Left kidney (tissue), 8 donors: ENCODE measurements around the gene CLSTN2. TPM values are rescaled to one million over a fixed set of nuclear protein-coding genes. Genes with fewer than 3 reads are reported as not detected.
A peak's percentile ranks its signal among the peaks of the same experiment; 100 is the strongest.

Source experiments
- DNase-seq: peaks from one replicate; pipeline ENCODE4 v3.0.0-alpha.2; 2013
- long read RNA-seq, 8 donors: transcript quantifications; one replicate each; lab custom pipeline, GENCODE V29; 2026
- polyA plus RNA-seq: library from polyadenylated mRNA; unstranded; fragments of 120-200 nt; gene quantifications from one replicate; pipeline ENCODE4 v1.2.1, GENCODE V29; 2013; ENCODE audit not compliant: insufficient read length

The CLSTN2 gene
- 2.0 TPM for polyA plus RNA-seq
- long read RNA-seq, donor 1 = 0 reads
- long read RNA-seq, donor 2 = 0 reads
- long read RNA-seq, donor 3 = 0 reads
- long read RNA-seq, donor 4 = 0 reads
- long read RNA-seq, donor 5 = 0 reads
- long read RNA-seq, donor 6 = 0 reads
- long read RNA-seq, donor 7 = 0 reads
- long read RNA-seq, donor 8 = 0 reads

DNA sequence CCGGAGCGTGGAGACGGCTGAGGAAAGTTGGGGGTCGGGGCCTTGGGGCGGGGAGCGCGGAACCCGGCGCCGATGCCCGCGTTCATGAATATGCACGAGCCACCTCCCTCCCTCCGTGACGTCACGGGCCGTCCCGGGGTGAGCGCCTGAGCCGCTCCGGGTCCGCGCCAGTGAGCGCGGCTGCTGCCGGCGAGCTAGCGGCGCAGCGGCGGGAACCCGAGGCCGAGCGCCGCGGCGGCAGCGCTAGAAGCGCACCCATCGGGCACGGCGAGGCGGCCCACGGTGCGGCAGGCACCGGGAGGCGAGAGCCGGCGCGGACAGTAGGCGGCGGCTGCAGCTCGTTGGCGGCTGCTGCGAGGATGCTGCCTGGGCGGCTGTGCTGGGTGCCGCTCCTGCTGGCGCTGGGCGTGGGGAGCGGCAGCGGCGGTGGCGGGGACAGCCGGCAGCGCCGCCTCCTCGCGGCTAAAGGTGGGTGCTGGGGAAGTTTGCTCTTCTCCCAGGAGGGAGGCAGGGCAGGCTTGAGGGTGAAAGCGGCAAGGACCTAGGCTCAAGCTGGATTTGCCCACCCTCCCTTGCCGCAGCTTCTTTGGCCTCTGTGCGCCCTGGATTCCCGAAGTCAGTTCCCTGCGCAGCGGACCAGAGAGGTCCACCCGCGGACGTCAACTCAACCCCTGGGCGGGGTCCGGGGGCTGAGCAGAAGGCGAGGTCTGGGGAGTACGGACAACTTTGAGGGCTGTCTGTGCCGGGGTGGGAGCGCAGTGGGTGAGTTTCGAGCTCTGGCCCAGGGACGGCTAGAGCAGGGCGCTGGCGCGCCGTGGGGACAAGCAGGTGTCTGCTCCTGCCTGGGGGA lies at the start of gene CLSTN2:
CLSTN2 (plus strand) TSS at position 170 of the 850 bp plus-strand sequence.
- DNase-seq = peak; percentile 70

DNA sequence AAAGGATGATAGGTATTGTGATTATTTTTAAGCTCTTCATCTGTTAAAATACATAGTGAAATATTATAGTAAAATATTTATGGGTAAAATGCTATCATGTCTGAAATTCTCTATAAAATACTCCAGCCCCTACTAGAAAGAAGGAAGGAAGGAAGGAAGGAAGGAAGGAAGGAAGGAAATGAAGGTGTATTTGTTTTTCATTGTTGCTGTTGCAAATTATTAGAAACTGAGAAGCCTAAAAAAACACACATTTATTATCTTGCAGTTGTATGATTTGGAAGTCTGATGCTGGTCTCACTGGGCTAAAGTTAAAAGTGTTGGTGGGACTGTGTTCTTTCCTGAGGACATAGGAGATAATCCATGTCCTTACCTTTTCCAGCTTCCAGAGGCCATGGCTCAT lies 47.6 kb upstream of the CLSTN2 start:
- DNase-seq = no peak

DNA sequence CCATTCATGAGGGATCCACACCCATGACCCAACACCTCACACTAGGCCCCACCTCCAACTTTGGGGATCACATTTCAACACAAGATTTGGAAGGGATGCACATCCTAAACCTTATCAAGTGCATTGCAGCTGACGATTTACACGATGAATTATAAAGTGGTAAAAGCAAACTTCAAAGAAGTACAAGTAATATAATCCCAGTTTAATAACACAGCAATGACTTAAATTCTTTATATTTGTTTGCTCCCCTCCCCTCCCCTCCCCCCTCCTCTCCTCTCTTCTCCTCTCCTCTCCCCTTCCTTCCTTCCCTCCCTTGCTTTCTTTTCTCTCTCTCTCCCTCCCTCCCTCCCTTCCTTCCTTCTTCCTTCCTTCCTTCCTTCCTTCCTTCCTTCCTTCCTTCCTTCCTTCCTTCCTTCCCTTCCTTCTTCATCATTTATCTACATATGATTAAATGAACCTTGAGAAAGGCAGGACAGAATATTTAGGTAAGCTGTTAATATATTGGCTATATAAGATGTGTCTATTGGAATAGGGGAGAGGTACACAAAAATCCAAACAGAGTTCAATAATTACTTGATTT lies 46.3 kb upstream of the CLSTN2 start:
- DNase-seq = no peak

DNA sequence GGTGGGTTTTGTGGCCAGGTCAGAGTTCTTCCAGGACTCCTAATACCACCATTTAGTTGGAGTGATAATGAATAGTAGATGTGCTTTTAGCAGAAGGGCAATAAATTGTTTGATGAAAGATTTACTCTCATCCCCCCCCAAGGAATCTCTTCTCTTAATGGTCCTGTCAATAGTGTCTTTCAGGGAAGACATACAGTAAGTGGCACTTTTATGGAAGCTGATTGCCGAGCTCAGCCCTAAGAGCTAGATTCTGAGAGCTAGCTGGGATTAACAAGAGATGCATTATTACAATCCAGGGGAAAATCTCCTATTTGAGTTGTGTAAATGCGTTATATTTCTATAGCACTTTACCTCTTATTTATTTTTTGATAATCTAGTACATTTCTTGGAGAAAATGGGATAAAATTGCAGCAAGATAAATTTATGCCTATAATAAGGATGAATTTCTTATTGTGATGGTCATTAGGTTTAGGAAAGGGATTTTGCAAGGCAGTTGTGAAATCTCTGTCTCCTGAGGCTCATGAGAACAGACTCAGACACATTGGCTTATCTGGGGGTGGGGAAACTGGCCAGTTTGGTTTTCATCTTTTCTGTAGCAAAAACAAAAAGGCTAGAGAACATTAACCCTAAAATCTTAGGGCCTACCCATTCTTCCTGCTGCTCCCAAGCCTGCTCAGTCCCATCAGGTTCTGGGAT lies 41.6 kb upstream of the CLSTN2 start:
- DNase-seq = no peak

DNA sequence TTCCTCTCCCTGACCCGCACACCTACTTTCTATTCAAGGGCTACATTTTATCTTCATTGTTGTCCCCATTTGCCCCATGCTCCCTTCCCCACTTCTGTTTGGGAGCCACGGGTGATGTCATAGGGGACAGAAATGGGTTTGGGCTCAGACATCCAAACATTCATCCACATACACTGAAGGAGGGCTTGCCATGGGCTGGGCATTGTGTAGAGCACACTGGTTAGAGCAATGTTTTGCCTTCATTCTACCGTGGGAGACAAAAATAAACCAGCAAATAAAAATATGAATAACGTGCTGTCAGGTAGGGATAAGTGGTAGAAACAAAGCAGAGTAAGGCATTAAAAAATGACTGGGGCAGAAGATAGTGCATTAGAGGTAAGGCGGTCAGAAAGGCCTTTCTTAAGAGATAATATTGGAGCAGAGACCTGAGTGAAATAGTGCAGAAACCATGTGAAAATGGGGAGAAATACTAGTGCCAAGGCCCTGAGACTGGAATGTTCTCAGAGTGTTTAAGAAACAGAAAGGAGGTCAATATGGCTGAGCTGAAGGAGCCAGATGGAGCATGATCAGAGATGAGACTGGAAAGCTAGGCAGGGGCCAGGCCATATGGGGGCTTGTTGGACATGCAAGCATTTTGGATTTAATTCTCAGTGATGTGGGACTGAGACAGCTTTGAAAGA lies 40.9 kb upstream of the CLSTN2 start:
- DNase-seq = no peak

DNA sequence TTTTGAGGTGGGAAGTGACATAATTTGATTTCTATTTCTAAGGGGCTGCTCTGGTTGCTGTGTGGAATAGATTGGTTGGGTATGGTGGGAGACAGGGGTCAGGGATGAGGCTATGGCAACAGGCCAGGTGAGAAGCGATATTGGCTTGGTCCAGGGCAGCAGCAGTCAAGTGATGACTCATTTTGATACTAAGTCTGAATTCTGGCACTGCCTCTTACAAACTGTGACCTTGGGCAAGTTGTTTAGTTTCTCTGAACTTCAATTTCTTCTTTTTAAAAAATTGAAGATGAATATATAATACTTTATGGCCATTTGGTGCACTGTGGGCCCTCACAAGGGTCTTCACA lies 40.4 kb upstream of the CLSTN2 start:
- no peak for DNase-seq

DNA sequence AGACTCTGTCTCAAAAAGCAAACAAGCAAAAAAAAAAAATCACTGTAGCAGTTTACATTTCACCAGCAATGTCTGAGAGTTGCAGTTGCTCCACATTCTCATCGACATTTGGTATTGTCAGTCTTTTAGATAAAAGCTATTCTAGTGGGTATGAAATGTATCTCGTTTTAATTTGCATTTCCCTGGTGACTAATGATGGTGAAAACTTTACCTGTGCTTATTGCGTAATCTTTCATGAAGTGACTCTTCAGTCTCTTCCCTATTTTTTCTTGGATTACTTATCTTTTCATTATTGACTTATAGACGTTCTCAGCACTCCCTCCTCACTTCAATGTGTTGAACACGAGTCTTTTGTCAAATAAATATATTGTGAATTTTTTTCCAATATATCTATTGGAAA lies 37.2 kb upstream of the CLSTN2 start:
- no peak for DNase-seq

DNA sequence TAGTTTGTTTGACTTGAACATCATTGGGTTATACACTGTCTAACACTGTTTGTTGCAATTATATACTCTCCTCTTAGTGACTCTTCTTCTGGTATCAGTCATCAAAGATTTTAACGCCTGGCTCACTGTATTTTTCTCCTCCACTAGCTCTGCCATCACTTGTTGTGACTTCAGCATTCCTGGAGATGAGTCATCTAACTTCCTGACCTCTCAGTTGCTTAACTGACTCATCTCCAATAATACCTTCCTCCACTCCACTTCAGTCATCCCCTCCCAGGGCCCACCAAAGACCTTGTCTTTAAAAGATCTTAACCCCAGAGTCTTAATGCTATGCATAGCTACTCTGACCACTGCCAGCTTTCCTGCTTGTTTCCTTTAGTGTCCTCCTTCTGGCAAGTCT lies 28.6 kb upstream of the CLSTN2 start:
- no peak for DNase-seq

DNA sequence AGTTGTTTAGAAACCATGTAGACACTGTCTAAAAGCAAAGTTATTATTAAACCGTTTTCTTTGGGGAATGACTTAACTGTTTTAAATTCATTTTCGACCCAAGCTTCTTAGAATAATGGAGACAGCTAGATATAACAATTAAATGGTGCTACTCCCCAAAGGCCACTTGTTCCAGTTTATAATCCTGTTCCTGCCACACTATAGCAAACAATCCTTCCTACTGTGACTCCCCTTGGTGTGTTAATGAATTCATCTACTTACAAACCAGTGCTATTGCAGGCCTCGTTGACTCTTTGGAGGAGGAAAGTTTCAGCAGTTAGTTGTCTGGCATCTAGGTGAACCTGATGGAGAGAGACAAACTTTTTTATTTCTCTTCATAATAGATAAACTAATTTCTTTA lies 25.2 kb upstream of the CLSTN2 start:
- no peak for DNase-seq

DNA sequence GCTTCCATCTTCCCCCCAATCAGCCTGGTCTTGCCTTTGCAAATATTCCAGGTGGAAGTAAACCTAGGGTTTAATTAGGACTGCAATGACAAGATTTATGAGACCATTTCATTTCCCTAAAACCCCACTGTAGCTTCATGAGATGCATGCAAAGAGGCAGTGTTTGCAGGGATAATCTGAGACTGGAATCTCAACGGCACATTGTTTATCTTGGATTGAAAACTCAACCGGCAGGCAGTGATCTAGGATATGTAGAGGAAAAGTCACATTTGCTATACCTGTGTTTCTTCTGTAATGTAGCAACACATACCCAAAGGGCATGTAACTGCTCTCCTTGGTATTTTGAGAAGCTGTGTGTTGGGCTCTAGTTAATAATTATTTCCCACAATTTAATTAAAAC lies 18.7 kb upstream of the CLSTN2 start:
- DNase-seq = no peak

DNA sequence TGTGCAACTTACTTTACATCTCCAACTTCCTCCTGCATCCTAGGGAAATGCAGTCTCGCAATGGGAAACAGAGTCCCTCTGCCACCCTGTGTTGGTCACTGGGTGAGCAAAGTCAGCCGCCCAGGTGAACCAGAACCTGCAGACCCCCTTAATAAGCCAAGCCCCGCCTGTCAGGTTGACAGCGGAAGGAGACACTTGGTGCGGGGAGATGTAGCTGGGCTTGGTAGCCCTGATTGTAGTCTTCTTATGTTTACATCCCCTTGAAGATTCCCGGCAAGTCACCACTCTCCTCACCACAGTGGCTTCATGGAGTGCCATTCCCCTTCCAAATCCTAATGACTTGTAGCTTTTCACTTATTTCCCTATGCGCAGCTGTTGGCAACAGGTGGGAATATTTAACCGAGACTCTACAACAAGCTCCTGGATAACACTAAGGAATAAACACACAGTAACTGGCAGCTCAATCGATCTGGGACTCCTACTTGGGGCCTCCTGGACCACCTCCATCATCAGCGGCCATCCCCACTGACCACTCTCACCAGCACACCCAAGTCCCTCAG lies 17.7 kb upstream of the CLSTN2 start:
- no peak for DNase-seq

DNA sequence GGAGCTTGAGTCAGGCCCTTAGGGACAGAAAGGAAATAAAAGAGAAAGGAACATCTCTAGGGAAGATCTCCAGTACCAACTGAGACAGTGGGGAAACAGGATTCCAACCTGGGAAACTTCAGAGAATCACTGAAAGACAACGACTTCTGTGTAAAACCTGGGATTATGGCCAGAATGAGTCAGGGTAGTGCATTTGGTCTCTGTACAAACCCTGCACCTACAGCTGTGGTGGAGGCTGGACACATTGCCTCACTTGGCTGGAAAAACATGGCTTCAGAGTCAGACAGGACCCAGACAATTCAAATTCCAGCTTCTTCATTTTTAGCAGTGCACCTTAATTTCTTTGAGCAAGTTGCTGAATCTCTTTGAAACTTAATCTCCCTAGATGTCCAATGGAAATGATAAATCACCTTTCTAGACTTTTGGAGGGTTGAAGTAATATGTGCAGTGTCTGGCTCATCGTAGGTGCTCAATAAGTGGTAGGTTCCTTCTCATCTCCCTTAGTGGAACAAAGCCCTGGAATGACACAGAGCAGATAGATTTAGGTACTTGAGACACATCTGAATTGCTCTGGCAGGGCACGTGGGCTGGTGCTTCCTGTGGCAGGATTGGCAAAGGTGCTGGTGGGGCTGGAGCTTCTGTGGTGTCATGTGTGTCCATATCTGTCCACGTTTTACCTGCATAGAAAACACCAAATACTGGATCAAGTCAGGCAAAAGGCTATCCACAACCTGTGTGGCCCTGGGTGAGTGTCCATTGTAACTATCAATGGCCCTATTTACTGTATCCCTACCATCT lies 6.1 kb upstream of the CLSTN2 start:
- DNase-seq = no peak

DNA sequence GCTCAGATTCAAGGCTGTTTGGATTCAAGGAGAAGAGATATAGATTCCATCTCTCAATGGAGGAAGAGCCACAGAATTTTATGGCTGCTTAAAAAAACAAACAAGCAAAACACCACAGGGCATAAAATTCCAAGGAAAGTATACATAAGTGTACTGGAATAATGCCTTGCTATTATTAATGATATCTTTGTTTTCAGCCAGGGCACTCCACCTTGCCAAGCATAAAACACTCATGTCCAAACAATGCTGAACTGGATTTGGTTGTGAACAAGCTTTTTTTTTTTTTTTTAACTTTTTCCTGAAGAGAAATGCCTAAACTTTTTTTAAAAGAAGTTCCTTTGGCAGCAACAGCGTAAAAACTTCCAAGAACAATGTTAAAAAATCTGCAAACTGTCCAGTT lies 4.8 kb upstream of the CLSTN2 start:
- no peak for DNase-seq

DNA sequence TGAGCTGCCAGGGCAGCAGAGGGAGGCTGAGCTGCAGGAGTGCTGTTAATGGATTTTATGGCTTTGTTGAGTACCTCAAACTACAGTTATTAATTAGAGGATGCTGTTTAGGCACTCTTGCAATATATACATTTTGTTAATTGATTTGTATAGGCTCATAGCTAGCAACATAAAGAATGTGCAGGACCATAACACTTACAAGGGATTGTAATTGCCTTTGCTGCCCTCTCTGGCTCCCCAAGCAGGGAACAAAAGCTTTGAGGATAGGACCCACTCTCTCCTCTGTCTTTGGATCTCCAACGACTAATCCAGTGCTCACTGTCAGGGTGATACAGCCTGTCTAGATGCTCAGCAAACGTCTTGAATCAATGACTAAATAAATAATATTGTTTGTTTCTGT lies 1.2 kb upstream of the CLSTN2 start:
- DNase-seq = no peak

DNA sequence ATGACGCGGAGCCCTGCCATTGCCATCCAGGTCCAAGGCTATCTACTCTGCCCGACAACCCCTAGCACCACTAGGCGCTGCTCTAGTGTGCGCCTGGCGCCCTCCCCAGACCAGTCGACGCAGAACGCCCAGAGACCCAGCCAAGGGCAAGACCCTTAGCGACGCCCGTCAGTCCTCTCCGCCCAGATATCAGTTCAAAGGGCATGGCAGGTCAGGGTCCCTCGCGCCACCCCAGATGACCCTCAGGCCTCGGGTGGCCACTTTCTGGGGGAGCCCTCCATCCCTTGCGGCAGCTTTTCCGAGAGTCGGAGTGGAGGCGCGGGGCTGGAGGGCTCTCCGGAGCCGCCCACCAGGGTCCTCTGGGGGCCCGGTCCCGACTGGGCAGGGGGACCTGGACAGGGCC lies 371 bp upstream of the CLSTN2 start:
- peak; percentile 56 for DNase-seq

DNA sequence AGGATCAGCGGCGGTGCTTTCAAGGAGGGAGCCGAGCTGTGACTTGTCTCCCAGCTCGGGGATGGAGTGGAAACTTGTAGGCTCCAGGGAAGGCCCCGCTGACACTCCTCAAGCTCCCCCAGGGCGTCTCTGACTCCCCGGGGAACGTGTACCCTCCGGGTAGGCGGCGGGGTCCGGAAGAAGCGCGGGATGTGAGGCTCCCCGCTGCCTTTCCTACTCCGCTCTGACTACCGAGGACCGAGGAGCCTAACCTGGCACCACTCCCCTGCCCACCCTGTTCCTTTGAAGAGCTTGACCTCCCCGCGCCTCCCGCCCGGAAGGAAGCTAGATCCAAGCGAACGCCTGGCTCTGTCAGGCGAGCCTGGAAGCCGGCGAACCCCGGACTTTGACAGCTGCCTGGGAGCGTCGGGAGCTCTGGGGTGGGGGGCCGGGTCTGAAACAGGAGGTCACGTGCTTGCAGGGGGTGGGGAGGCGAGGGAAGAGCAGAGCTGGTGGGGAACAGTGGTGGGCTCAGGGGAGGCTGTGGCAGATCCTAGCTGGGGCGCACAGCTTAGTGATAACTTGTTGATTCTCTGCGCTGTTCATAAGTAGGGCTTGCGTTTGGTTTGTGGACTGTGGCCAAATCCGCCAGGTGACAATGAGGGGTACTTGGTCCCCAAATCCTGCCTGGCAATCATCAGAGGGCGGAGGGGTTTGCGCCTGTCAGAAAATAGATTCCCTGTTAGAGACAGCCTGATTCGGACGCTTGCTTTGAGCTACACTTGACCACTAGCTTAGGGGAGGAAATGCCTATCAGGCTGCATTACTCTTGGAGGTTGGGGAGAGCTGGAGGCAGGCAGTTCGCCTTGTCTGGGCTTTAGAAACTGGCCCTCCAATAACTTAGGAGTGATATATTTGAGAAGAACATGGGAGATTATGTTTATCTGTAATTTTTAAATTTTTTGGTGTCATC lies 1.2 kb downstream of the CLSTN2 start:
- peak; percentile 40 for DNase-seq

DNA sequence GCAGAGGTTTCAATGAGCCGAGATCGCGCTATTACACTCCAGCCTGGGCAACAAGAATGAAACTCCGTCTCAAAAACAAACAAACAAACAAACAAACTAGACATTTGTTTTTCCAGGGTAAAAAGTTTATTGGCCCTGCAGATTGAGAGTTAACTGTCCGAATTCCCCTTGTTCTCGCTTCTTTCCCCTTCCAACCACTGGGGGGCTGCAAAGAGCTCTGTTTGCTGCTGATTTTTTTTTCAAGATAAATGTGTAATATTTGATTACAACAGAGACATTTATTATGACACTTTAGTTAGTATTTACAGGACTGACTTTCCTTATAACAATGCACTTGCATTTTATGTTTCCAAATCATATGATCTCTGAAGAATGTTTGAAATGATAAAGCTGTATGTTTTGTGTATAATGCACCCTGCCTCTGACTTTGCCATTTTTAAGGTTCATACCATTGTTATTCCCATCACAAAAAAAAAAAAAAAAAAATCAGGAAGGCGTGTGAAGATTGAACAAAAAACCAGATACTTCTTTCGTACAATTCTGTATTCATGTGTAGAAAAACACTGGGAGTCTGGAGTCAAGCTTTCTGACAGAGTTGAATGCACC lies 2.8 kb downstream of the CLSTN2 start:
- DNase-seq = peak; percentile 39

DNA sequence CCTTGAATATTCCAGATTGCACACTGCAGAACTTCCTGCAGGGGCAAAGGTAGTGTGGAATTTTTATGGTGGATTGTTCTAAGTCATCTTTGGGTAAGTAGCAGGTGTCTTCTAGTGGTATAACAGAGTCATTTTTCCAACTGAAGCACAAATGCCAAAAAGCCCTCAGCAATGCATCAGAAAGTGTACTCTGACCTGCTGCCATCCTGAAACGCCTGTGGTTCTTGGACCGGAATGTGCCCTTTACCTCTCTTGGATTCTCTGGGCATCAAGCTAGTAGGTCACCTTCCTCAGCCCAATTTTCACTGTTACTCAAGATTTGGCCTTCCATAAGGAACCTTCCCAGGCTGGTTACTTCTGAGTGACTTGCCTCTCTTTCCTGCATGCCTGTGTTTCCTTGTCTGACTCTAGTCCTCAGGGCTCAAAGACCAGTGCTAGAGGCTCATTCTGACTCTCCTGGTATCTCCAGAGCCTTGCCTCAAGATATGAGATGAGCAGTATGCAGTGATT lies 4.8 kb downstream of the CLSTN2 start:
- no peak for DNase-seq

DNA sequence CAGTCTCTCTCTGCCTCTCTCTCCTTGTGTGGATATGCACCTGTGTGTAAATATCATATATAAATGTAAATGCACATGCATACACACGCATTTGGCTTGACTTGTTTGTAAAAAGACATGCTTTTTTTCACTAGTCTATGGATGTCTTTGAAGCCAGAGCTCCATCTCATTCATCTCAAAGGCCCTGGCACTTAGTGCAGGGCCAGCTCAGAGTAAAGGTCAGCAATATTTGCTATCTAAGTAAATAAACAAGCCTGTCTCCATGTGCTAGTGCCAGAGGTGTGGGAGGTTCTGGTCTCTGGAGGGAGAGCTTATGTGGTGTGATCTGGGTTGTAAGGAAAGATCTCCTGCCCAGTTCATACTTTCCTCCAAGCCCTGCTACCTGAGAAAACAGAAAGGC lies 5.6 kb downstream of the CLSTN2 start:
- DNase-seq = no peak
